Fibroblast of the aortic adventitia (primary cell): ENCODE measurements around the gene SNX25. TPM values are rescaled to one million over a fixed set of nuclear protein-coding genes. Genes with fewer than 3 reads are reported as not detected.

ENCODE experiments used
- DNase-seq: peaks from one replicate; pipeline ENCODE4 v3.0.0-alpha.2; 2010; ENCODE audit warnings: low read depth
- H3K4me3 ChIP-seq: 2 replicates; pipeline ENCODE4 v1.5.1; 2011; ENCODE audit warnings: low read depth, mild to moderate bottlenecking, control low read depth, low read length, moderate library complexity
- CTCF ChIP-seq: IDR thresholded peaks from 2 replicates; pipeline ENCODE4 v1.5.1; 2011; ENCODE audit warnings: mild to moderate bottlenecking, low read length, control low read depth, inconsistent platforms; ENCODE audit not compliant: insufficient read depth
- total RNA-seq: library from RNA; depleted of rRNA; stranded (reverse); fragments of >200 nt; gene quantifications from 2 replicates; pipeline ENCODE4 v1.2.3, GENCODE V29; 2012; ENCODE audit warnings: low replicate concordance

The SNX25 gene
- total RNA-seq, 1 donor: 27.5 TPM

DNA sequence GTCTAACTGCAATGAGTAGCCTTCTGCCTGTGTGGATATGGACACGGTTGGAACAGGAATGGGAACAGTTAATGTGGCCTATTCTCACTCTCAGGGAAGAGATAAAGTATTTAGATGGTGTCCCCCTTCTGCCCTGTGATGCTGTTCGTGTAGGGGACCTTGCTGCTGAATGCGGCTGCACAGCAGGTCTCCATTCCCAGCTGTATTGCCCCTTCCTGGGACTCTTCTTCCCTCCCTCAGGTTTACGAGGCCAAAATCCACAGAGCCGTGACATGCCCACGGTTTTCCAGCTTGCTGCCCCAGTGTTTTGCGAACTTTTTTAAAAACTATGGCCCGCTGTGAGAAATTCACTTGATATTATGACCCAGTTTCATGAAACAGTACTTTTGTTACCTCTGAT lies 50.3 kb downstream of the SNX25 start:
- DNase-seq: no peak
- TF ChIP-seq CTCF: no peak
- no peak overlapping the region for H3K4me3 ChIP-seq

- DNase-seq: no peak
- TF ChIP-seq CTCF: no peak
- no peak overlapping the region for H3K4me3 ChIP-seq
Measured at GRCh38 chr4:185261946-185262345, 52.5 kb downstream of the SNX25 start.

GRCh38 chr4:185263419-185263818 lies 54.0 kb downstream of the SNX25 start:
- DNase-seq: no peak
- no peak for TF ChIP-seq CTCF
- no peak overlapping the region for H3K4me3 ChIP-seq

DNA sequence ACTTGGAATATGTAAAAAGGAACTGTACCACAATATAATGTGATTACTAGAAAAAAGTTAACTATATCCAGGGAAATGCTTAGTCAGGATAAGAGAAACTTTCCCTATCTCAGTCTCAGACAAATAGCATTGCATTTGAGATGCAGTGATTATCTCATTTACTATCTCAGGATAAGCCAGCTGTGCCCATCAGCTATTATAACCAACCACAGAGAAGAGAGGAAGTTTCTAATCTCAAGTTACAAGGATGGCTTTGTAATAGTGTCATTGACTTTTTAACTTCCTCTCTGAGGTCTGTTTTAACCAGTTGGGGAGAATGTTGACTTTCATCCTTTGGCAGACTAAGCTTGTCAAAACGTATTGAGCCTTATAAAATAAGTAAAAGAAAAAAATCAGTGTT lies 56.5 kb downstream of the SNX25 start:
- DNase-seq: peak; percentile 41
- no peak for TF ChIP-seq CTCF
- no peak overlapping the region for H3K4me3 ChIP-seq

DNA sequence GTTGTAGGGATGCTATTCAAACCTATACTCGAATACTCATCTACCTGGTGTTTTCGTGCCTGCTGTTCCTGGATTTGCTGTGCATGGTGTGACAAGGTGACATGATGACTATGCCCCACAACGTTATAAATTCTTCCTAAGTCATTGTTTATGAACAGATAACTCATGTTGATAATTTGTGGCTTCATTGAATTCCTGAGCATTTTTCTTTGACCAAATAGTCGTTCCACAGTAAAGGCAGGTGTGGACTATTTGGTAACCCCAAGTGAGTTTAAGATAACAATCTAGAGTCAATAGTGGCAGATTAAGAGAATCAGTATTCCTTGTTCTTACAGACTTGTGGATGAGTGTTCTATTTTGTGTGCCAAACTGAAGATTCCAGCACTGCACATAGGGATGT lies 59.9 kb downstream of the SNX25 start:
- DNase-seq: no peak
- TF ChIP-seq CTCF: no peak
- no peak overlapping the region for H3K4me3 ChIP-seq

DNA sequence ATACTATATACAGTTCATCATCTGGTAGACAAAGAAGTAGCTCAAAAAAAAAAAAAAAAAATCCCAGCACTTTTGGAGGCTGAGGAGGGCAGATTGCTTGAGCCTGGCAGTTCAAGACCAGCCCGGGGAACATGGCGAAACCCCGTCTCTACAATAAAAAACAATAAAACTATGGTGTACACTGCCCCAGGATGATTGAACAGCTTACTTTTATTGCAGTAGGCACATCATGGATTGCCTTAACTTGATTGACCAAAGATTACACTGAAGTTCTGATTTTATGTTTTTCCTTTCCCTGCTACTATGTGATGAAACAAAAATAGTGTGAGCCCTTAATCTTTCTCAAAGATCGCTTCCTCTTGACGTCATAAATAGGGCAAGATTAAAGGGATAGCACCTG lies 60.6 kb downstream of the SNX25 start:
- no peak for DNase-seq
- no peak overlapping the region for H3K4me3 ChIP-seq
- TF ChIP-seq CTCF: no peak

- no peak for DNase-seq
- no peak for TF ChIP-seq CTCF
Measured at GRCh38 chr4:185270885-185271284, 61.5 kb downstream of the SNX25 start.

More at GRCh38 chr4:185270885-185271284, 61.5 kb downstream of the SNX25 start:
- H3K4me3 ChIP-seq: no peak overlapping the region
